ENCODE data around the gene SLCO3A1.

SLCO3A1 gene

GRCh38 chr15:91853511-91853947, at the start of gene SLCO3A1:
TSS of gene SLCO3A1 (plus strand) at chr15:91853708.
- ATAC-seq (peak; percentile 23), DNase-seq (peak; percentile 56)
- Mint-ChIP-seq H3K4me1 (peaks cover 62% of the 10 kb centered on the region), H3K27ac (peak within 1 kb of the TSS; percentile 74), H3K27me3 (peaks cover 7% of the 10 kb centered on the region), H3K9me3 (no peaks in the 10 kb centered on the region), H3K36me3 (ENCODE audit: low read depth) (no peaks in the 10 kb centered on the region), H3K4me3 (peak within 1 kb of the TSS; percentile 78)

GRCh38 chr15:91807122-91807521, 46.4 kb upstream of the SLCO3A1 start:
- H3K27me3 Mint-ChIP-seq, result peaks cover 13% of the 10 kb centered on the region
- H3K36me3 Mint-ChIP-seq (ENCODE audit: low read depth), result no peaks in the 10 kb centered on the region
- H3K4me3 Mint-ChIP-seq, result no peak overlapping the region
- no peak overlapping the region for H3K27ac Mint-ChIP-seq
- peaks cover 4% of the 10 kb centered on the region for H3K4me1 Mint-ChIP-seq
- ATAC-seq (no peak), DNase-seq (no peak)
- no peaks in the 10 kb centered on the region for H3K9me3 Mint-ChIP-seq

GRCh38 chr15:91813924-91814323, 39.6 kb upstream of the SLCO3A1 start:
- Mint-ChIP-seq H3K27me3 (peaks cover 3% of the 10 kb centered on the region), H3K4me1 (no peaks in the 10 kb centered on the region), H3K9me3 (peaks cover 31% of the 10 kb centered on the region), H3K36me3 (ENCODE audit: low read depth) (no peaks in the 10 kb centered on the region), H3K27ac (no peak overlapping the region), H3K4me3 (no peak overlapping the region)
- DNase-seq (no peak), ATAC-seq (no peak)

- Mint-ChIP-seq H3K27ac (no peak overlapping the region), H3K27me3 (peaks cover 3% of the 10 kb centered on the region), H3K9me3 (peaks cover 31% of the 10 kb centered on the region), H3K36me3 (ENCODE audit: low read depth) (no peaks in the 10 kb centered on the region), H3K4me1 (no peaks in the 10 kb centered on the region), H3K4me3 (no peak overlapping the region)
- ATAC-seq, result no peak
- no peak for DNase-seq
These were observed 36.6 kb upstream of the SLCO3A1 start for GRCh38 chr15:91816942-91817341.

GRCh38 chr15:91821458-91821857, 32.0 kb upstream of the SLCO3A1 start:
- H3K4me3 Mint-ChIP-seq, result no peak overlapping the region
- DNase-seq, result no peak
- H3K27me3 Mint-ChIP-seq, result peaks cover 3% of the 10 kb centered on the region
- no peaks in the 10 kb centered on the region for H3K36me3 Mint-ChIP-seq (ENCODE audit: low read depth)
- no peak for ATAC-seq
- H3K9me3 Mint-ChIP-seq, result no peaks in the 10 kb centered on the region
- H3K4me1 Mint-ChIP-seq, result no peaks in the 10 kb centered on the region
- H3K27ac Mint-ChIP-seq, result no peak overlapping the region

GRCh38 chr15:91824256-91824655, 29.3 kb upstream of the SLCO3A1 start:
- ATAC-seq (no peak), DNase-seq (no peak)
- no peaks in the 10 kb centered on the region for H3K4me1 Mint-ChIP-seq
- H3K4me3 Mint-ChIP-seq, result no peak overlapping the region
- H3K9me3 Mint-ChIP-seq, result no peaks in the 10 kb centered on the region
- no peaks in the 10 kb centered on the region for H3K27me3 Mint-ChIP-seq
- H3K27ac Mint-ChIP-seq, result no peak overlapping the region
- H3K36me3 Mint-ChIP-seq (ENCODE audit: low read depth), result no peaks in the 10 kb centered on the region

- Mint-ChIP-seq H3K4me1 (no peaks in the 10 kb centered on the region), H3K9me3 (no peaks in the 10 kb centered on the region), H3K27ac (no peak overlapping the region), H3K27me3 (no peaks in the 10 kb centered on the region), H3K36me3 (ENCODE audit: low read depth) (no peaks in the 10 kb centered on the region), H3K4me3 (no peak overlapping the region)
- no peak for ATAC-seq
- no peak for DNase-seq
These were observed 27.1 kb upstream of the SLCO3A1 start for GRCh38 chr15:91826443-91826842.

- Mint-ChIP-seq H3K4me1 (no peaks in the 10 kb centered on the region), H3K9me3 (no peaks in the 10 kb centered on the region), H3K27ac (no peak overlapping the region), H3K4me3 (no peak overlapping the region), H3K36me3 (ENCODE audit: low read depth) (no peaks in the 10 kb centered on the region), H3K27me3 (peaks cover 8% of the 10 kb centered on the region)
- no peak for ATAC-seq
- no peak for DNase-seq
These were observed 20.5 kb upstream of the SLCO3A1 start for GRCh38 chr15:91833056-91833455.

GRCh38 chr15:91839867-91840266, 13.6 kb upstream of the SLCO3A1 start:
- H3K27me3 Mint-ChIP-seq, result peaks cover 26% of the 10 kb centered on the region

GRCh38 chr15:91841861-91842260, 11.6 kb upstream of the SLCO3A1 start:
- Mint-ChIP-seq H3K9me3 (no peaks in the 10 kb centered on the region), H3K36me3 (ENCODE audit: low read depth) (no peaks in the 10 kb centered on the region), H3K27me3 (peaks cover 31% of the 10 kb centered on the region), H3K4me1 (no peaks in the 10 kb centered on the region), H3K27ac (no peak overlapping the region), H3K4me3 (no peak overlapping the region)
- DNase-seq (no peak), ATAC-seq (no peak)

More at GRCh38 chr15:91839867-91840266, 13.6 kb upstream of the SLCO3A1 start:
- no peaks in the 10 kb centered on the region for H3K4me1 Mint-ChIP-seq
- H3K9me3 Mint-ChIP-seq, result no peaks in the 10 kb centered on the region
- no peaks in the 10 kb centered on the region for H3K36me3 Mint-ChIP-seq (ENCODE audit: low read depth)
- ATAC-seq, result no peak
- no peak overlapping the region for H3K4me3 Mint-ChIP-seq
- DNase-seq, result no peak
- H3K27ac Mint-ChIP-seq, result no peak overlapping the region

GRCh38 chr15:91844341-91844740, 9.2 kb upstream of the SLCO3A1 start:
- Mint-ChIP-seq H3K9me3 (no peaks in the 10 kb centered on the region), H3K4me1 (peaks cover under 1% of the 10 kb centered on the region), H3K4me3 (no peak overlapping the region), H3K27ac (no peak overlapping the region), H3K27me3 (peaks cover 29% of the 10 kb centered on the region), H3K36me3 (ENCODE audit: low read depth) (no peaks in the 10 kb centered on the region)
- DNase-seq (no peak), ATAC-seq (no peak)

GRCh38 chr15:91844928-91845327, 8.6 kb upstream of the SLCO3A1 start:
- ATAC-seq (no peak), DNase-seq (no peak)
- no peak overlapping the region for H3K4me3 Mint-ChIP-seq
- peaks cover 29% of the 10 kb centered on the region for H3K27me3 Mint-ChIP-seq
- no peaks in the 10 kb centered on the region for H3K36me3 Mint-ChIP-seq (ENCODE audit: low read depth)
- no peak overlapping the region for H3K27ac Mint-ChIP-seq
- H3K4me1 Mint-ChIP-seq, result peaks cover 6% of the 10 kb centered on the region
- no peaks in the 10 kb centered on the region for H3K9me3 Mint-ChIP-seq

GRCh38 chr15:91845720-91846119, 7.8 kb upstream of the SLCO3A1 start:
- H3K4me1 Mint-ChIP-seq, result peaks cover 7% of the 10 kb centered on the region
- no peaks in the 10 kb centered on the region for H3K9me3 Mint-ChIP-seq
- no peak overlapping the region for H3K27ac Mint-ChIP-seq
- H3K36me3 Mint-ChIP-seq (ENCODE audit: low read depth), result no peaks in the 10 kb centered on the region
- no peak for ATAC-seq
- H3K27me3 Mint-ChIP-seq, result peaks cover 27% of the 10 kb centered on the region
- no peak for DNase-seq
- no peak overlapping the region for H3K4me3 Mint-ChIP-seq

GRCh38 chr15:91849180-91849579, 4.3 kb upstream of the SLCO3A1 start:
- Mint-ChIP-seq H3K27me3 (peaks cover 13% of the 10 kb centered on the region), H3K4me3 (peak overlapping the region; percentile 13), H3K9me3 (no peaks in the 10 kb centered on the region), H3K36me3 (ENCODE audit: low read depth) (no peaks in the 10 kb centered on the region), H3K27ac (no peak overlapping the region), H3K4me1 (peaks cover 20% of the 10 kb centered on the region)
- no peak for DNase-seq
- ATAC-seq, result no peak

- DNase-seq, result peak; percentile 19
- Mint-ChIP-seq H3K27me3 (peaks cover 14% of the 10 kb centered on the region), H3K4me3 (peak overlapping the region; percentile 13), H3K27ac (no peak overlapping the region), H3K4me1 (peaks cover 26% of the 10 kb centered on the region), H3K9me3 (no peaks in the 10 kb centered on the region), H3K36me3 (ENCODE audit: low read depth) (no peaks in the 10 kb centered on the region)
- no peak for ATAC-seq
These were observed 3.8 kb upstream of the SLCO3A1 start for GRCh38 chr15:91849749-91850161.
